ENCODE data around the gene PROB1. TPM values are rescaled to one million over a fixed set of nuclear protein-coding genes. Genes with fewer than 3 reads are reported as not detected.
A peak's percentile ranks its signal among the peaks of the same experiment; 100 is the strongest.
"Not testable (repeated sequence)": the region's sequence is repeated elsewhere in the genome, so short reads cannot be mapped to it uniquely, and the experiment has no call there.

Gene PROB1
- polyA plus RNA-seq, 1 donor = 2.1 TPM

DNA sequence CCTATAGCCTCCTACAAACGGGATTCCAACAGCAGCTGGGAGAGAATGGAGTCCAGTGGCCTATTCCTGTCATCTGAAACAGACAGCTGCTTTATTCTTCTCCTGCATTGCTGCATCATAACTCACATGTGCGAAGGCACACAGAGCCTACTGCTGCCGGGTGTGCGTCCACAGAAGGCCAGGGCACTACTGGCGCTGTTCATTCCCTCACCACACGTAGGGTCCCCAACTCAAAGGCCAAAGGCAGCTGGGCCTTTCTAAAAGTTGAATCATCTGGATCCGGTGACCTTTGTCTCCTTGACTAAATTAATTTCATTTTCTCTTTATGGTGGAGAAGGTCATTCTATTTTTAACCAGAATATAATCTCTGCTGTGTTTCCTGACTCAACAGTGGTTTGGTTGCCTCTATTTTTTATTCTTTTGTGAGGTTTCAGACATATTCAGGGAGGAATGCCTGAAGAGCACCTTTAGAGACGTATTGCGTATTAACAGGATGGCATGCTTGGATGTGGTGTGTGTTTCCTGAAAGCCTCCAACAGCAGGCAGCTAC lies 19.8 kb upstream of the PROB1 start:
- Histone ChIP-seq H3K4me1 (ENCODE audit: control insufficient read depth, insufficient read depth, low read length) (peaks cover 20% of the 10 kb centered on the region), H3K36me3 (ENCODE audit: control insufficient read depth, insufficient read depth, low read length) (peaks cover 13% of the 10 kb centered on the region), H3K27me3 (ENCODE audit: control insufficient read depth, insufficient read depth, low read length) (no peaks in the 10 kb centered on the region), H3K4me3 (ENCODE audit: low read length) (no peak overlapping the region), H3K9me3 (ENCODE audit: control insufficient read depth, low read depth, low read length) (no peaks in the 10 kb centered on the region), H3K27ac (ENCODE audit: low read length) (no peak overlapping the region)
- WGBS (ENCODE audit: insufficient coverage, low lambda C conversion rate) = no CpG with 5 or more reads among the region's 9 CpGs
- peak in 1 of 2 donors; percentile 67 for DNase-seq

GRCh38 chr5:139413963-139414362 lies 19.1 kb upstream of the PROB1 start:
- 92% methylated on average over 2 of the region's 6 CpGs for WGBS (ENCODE audit: insufficient coverage, low lambda C conversion rate)
- Histone ChIP-seq H3K27ac (ENCODE audit: low read length) (no peak overlapping the region), H3K36me3 (ENCODE audit: control insufficient read depth, insufficient read depth, low read length) (peaks cover 9% of the 10 kb centered on the region), H3K4me3 (ENCODE audit: low read length) (no peak overlapping the region), H3K27me3 (ENCODE audit: control insufficient read depth, insufficient read depth, low read length) (no peaks in the 10 kb centered on the region), H3K4me1 (ENCODE audit: control insufficient read depth, insufficient read depth, low read length) (peaks cover 15% of the 10 kb centered on the region), H3K9me3 (ENCODE audit: control insufficient read depth, low read depth, low read length) (no peaks in the 10 kb centered on the region)
- DNase-seq = no peak

DNA sequence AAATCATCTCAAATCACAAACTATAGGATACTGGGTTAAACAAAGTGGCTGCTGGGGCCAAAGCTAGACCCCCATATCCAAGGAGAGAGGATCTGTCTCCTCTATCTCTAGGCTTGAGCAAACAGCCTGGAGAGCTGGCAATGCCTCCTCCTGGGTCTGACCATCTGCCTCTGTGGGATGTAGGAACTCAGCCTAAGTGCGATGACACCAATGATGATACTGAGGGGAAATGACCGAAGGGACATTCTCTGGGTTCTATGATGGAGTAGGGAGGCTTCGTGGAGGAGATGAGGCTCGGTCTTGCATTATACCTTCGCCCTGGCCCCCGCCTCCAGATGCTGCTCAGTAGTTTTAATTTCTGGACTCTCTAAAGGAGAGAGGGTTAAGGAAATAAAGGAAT lies 18.2 kb upstream of the PROB1 start:
- H3K4me1 ChIP-seq (ENCODE audit: control insufficient read depth, insufficient read depth, low read length) = peaks cover 8% of the 10 kb centered on the region
- no peak overlapping the region for H3K4me3 ChIP-seq (ENCODE audit: low read length)
- no peaks in the 10 kb centered on the region for H3K9me3 ChIP-seq (ENCODE audit: control insufficient read depth, low read depth, low read length)
- DNase-seq = no peak
- H3K27me3 ChIP-seq (ENCODE audit: control insufficient read depth, insufficient read depth, low read length) = no peaks in the 10 kb centered on the region
- no peak overlapping the region for H3K27ac ChIP-seq (ENCODE audit: low read length)
- H3K36me3 ChIP-seq (ENCODE audit: control insufficient read depth, insufficient read depth, low read length) = peaks cover 6% of the 10 kb centered on the region
- WGBS (ENCODE audit: insufficient coverage, low lambda C conversion rate) = no CpG with 5 or more reads among the region's 6 CpGs

DNA sequence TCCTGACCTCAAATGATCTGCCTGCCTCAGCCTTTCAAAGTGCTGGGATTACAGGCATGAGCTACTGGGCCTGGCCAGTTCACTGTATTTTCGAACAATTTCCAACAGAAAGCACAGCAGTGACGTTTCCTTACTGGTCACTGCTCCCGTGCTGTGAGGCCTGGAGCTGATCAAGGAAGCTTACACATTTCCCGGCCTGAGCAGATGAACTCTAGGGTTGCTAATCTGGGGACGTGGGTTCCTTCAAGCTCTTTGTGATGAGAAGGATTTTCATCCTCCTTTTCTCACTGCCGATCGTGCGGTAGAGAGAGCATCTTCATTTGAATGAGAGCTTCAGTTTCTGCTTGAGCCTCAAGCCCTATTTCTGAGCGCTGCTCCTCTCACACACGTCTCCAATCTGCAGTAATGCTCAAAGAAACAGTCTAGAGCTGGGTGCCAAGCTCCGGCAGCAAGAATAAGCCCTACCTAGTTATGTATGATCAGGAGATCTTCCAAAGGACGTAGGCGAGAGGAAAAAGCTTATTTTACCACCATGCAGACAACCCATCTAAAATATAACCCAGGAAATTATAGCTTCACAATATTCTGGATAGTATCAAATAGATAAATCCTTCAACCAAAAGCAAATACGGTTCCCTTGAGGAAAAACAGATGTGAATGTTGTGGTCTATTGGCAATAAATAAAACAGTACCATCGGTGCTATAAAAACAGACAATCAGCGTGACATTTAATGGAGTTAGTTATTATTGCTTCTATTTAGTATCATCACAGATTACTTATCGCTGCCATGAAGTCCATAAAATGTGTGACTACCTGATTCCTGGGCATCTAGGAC lies 16.3 kb upstream of the PROB1 start:
- H3K27me3 ChIP-seq (ENCODE audit: control insufficient read depth, insufficient read depth, low read length) = no peaks in the 10 kb centered on the region
- no peak overlapping the region for H3K4me3 ChIP-seq (ENCODE audit: low read length)
- no peak overlapping the region for H3K27ac ChIP-seq (ENCODE audit: low read length)
- WGBS (ENCODE audit: insufficient coverage, low lambda C conversion rate) = 95% methylated on average over 4 of the region's 17 CpGs
- no peaks in the 10 kb centered on the region for H3K4me1 ChIP-seq (ENCODE audit: control insufficient read depth, insufficient read depth, low read length)
- H3K9me3 ChIP-seq (ENCODE audit: control insufficient read depth, low read depth, low read length) = no peaks in the 10 kb centered on the region
- peaks cover 2% of the 10 kb centered on the region for H3K36me3 ChIP-seq (ENCODE audit: control insufficient read depth, insufficient read depth, low read length)
- DNase-seq = no peak

GRCh38 chr5:139410121-139410992 lies 15.5 kb upstream of the PROB1 start:
- no peaks in the 10 kb centered on the region for H3K27me3 ChIP-seq (ENCODE audit: control insufficient read depth, insufficient read depth, low read length)
- no peak for DNase-seq
- no peak overlapping the region for H3K4me3 ChIP-seq (ENCODE audit: low read length)
- peaks cover 2% of the 10 kb centered on the region for H3K36me3 ChIP-seq (ENCODE audit: control insufficient read depth, insufficient read depth, low read length)
- H3K27ac ChIP-seq (ENCODE audit: low read length) = no peak overlapping the region
- 100% methylated on average over 1 of the region's 6 CpGs for WGBS (ENCODE audit: insufficient coverage, low lambda C conversion rate)
- no peaks in the 10 kb centered on the region for H3K4me1 ChIP-seq (ENCODE audit: control insufficient read depth, insufficient read depth, low read length)
- H3K9me3 ChIP-seq (ENCODE audit: control insufficient read depth, low read depth, low read length) = no peaks in the 10 kb centered on the region

DNA sequence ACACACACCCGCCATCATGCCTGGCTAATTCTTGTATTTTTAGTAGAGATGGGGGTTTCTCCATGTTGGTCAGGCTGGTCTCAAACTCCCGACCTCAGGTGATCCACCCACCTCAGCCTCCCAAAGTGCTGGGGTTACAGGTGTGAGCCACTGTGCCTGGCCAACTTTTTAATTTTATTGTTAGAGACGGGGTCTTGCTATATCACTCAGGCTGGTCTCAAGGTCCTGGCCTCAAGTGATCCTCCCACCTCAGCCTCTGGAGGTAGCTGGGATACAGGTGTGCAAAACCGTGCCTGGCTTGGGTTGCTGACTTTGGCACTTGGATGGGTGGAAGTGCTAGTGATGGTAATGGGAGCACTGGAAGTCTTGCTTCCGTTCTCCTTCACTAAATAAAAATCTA lies 14.2 kb upstream of the PROB1 start:
- not testable (repeated sequence) for H3K36me3 ChIP-seq (ENCODE audit: control insufficient read depth, insufficient read depth, low read length); H3K9me3 ChIP-seq (ENCODE audit: control insufficient read depth, low read depth, low read length); H3K4me3 ChIP-seq (ENCODE audit: low read length); H3K27me3 ChIP-seq (ENCODE audit: control insufficient read depth, insufficient read depth, low read length); H3K4me1 ChIP-seq (ENCODE audit: control insufficient read depth, insufficient read depth, low read length); DNase-seq; H3K27ac ChIP-seq (ENCODE audit: low read length)
- WGBS (ENCODE audit: insufficient coverage, low lambda C conversion rate) = no CpG with 5 or more reads among the region's 5 CpGs

DNA sequence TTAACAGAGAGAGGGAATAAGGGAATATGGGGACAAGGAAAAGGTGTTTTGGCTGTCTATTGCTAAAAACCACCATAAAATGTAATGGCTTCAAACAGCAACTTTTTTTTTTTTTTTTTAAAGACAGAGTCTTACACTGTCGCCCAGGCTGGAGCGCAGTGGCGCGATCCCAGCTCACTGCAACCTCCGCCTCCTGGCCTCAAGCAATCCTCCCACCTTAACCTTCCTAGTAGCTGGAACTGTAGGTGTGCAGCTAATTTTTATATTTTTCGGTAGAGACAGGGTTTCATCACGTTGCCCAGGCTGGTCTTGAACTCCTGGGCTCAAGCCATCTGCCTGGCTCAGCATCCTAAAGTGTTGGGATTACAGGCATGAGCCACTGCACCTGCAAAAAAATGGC lies 13.3 kb upstream of the PROB1 start:
- WGBS (ENCODE audit: insufficient coverage, low lambda C conversion rate) = no CpG with 5 or more reads among the region's 7 CpGs
- H3K27ac ChIP-seq (ENCODE audit: low read length) = no peak overlapping the region
- no peak overlapping the region for H3K4me3 ChIP-seq (ENCODE audit: low read length)
- H3K9me3 ChIP-seq (ENCODE audit: control insufficient read depth, low read depth, low read length) = no peaks in the 10 kb centered on the region
- H3K4me1 ChIP-seq (ENCODE audit: control insufficient read depth, insufficient read depth, low read length) = peaks cover 11% of the 10 kb centered on the region
- no peaks in the 10 kb centered on the region for H3K27me3 ChIP-seq (ENCODE audit: control insufficient read depth, insufficient read depth, low read length)
- peaks cover 2% of the 10 kb centered on the region for H3K36me3 ChIP-seq (ENCODE audit: control insufficient read depth, insufficient read depth, low read length)
- no peak for DNase-seq

- no peak for DNase-seq
- Histone ChIP-seq H3K4me1 (ENCODE audit: control insufficient read depth, insufficient read depth, low read length) (peaks cover 12% of the 10 kb centered on the region), H3K27me3 (ENCODE audit: control insufficient read depth, insufficient read depth, low read length) (no peaks in the 10 kb centered on the region), H3K4me3 (ENCODE audit: low read length) (no peak overlapping the region), H3K9me3 (ENCODE audit: control insufficient read depth, low read depth, low read length) (no peaks in the 10 kb centered on the region), H3K36me3 (ENCODE audit: control insufficient read depth, insufficient read depth, low read length) (no peaks in the 10 kb centered on the region), H3K27ac (ENCODE audit: low read length) (peak overlapping the region; percentile 1)
Observed at GRCh38 chr5:139407517-139407916, 12.6 kb upstream of the PROB1 start.

GRCh38 chr5:139406963-139407362 lies 12.1 kb upstream of the PROB1 start:
- DNase-seq = peak; percentile 58 to 73
- Histone ChIP-seq H3K4me1 (ENCODE audit: control insufficient read depth, insufficient read depth, low read length) (peaks cover 12% of the 10 kb centered on the region), H3K36me3 (ENCODE audit: control insufficient read depth, insufficient read depth, low read length) (no peaks in the 10 kb centered on the region), H3K27ac (ENCODE audit: low read length) (peak overlapping the region; percentile 1), H3K4me3 (ENCODE audit: low read length) (no peak overlapping the region), H3K27me3 (ENCODE audit: control insufficient read depth, insufficient read depth, low read length) (no peaks in the 10 kb centered on the region), H3K9me3 (ENCODE audit: control insufficient read depth, low read depth, low read length) (no peaks in the 10 kb centered on the region)
- WGBS (ENCODE audit: insufficient coverage, low lambda C conversion rate) = no CpG with 5 or more reads among the region's 2 CpGs

DNA sequence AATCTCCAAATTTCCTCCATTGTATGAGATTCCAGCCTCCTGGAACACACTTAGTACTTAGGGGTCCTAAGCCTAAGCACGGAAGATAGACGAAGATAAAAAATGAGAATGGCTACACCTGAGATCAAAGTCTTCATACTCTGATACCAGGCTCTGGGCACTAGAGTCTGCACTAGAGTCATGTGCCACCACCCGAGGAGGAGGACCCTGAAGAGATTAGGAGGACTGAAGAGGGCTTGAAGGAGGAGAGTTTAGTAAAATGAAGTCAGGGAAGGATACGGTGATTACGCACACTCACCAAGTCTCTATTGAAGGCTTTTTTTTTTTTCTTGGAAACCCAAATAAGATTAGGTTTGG lies 9.6 kb upstream of the PROB1 start:
- Histone ChIP-seq H3K27ac (ENCODE audit: low read length) (peak overlapping the region; percentile 87), H3K27me3 (ENCODE audit: control insufficient read depth, insufficient read depth, low read length) (no peaks in the 10 kb centered on the region), H3K36me3 (ENCODE audit: control insufficient read depth, insufficient read depth, low read length) (peaks cover 2% of the 10 kb centered on the region), H3K9me3 (ENCODE audit: control insufficient read depth, low read depth, low read length) (no peaks in the 10 kb centered on the region), H3K4me1 (ENCODE audit: control insufficient read depth, insufficient read depth, low read length) (peaks cover 12% of the 10 kb centered on the region), H3K4me3 (ENCODE audit: low read length) (peak overlapping the region; percentile 61)
- no peak for DNase-seq
- 17% methylated on average over 1 of the region's 5 CpGs for WGBS (ENCODE audit: insufficient coverage, low lambda C conversion rate)

Data from large intestine (tissue), 3 donors.